CD14-positive monocyte (primary cell): ENCODE measurements around the gene KCNMA1. TPM values are rescaled to one million over a fixed set of nuclear protein-coding genes. Genes with fewer than 3 reads are reported as not detected.

Source experiments
- DNase-seq, 3 donors: peaks; one replicate each; pipeline ENCODE4 v3.0.0-alpha.2; 2011 to 2022
- H2AFZ ChIP-seq: 2 replicates; pipeline ENCODE4 v1.6.0; 2012; ENCODE audit warnings: mild to moderate bottlenecking, low read depth, low read length, inconsistent platforms; ENCODE audit not compliant: insufficient read depth, poor library complexity, severe bottlenecking
- H3K27ac ChIP-seq, 2 donors: 1 replicate in 1 of 2; 2 replicates in 1 of 2; pipeline ENCODE4 v1.5.1; 2012 to 2013; ENCODE audit warnings: low read length in 2 of 2, control low read depth in 1 of 2, inconsistent platforms in 1 of 2, low read depth in 1 of 2, mild to moderate bottlenecking in 1 of 2
- H3K27me3 ChIP-seq, 2 donors: one replicate each; pipeline versions ENCODE4 v1.6.0 to v1.6.1; 2011 to 2013; ENCODE audit warnings: low read length in 2 of 2; ENCODE audit not compliant: control insufficient read depth in 2 of 2, insufficient read depth in 2 of 2
- H3K36me3 ChIP-seq, 2 donors: replicated peaks in 1 of 2; 1 replicate in 1 of 2; 2 replicates in 1 of 2; pipeline versions ENCODE4 v1.5.1 to v1.6.1; 2012 to 2013; ENCODE audit warnings: low read length in 2 of 2, control low read depth in 1 of 2, inconsistent platforms in 1 of 2, mild to moderate bottlenecking in 1 of 2; ENCODE audit not compliant: insufficient read depth in 2 of 2, control insufficient read depth in 1 of 2
- H3K4me1 ChIP-seq, 2 donors: 1 replicate in 1 of 2; 2 replicates in 1 of 2; pipeline versions ENCODE4 v1.5.1 to v1.6.1; 2012 to 2013; ENCODE audit warnings: low read length in 2 of 2, control low read depth in 1 of 2, inconsistent platforms in 1 of 2, mild to moderate bottlenecking in 1 of 2, moderate library complexity in 1 of 2; ENCODE audit not compliant: insufficient read depth in 2 of 2, control insufficient read depth in 1 of 2
- H3K4me2 ChIP-seq: replicated peaks from 2 replicates; pipeline ENCODE3; 2012; ENCODE audit warnings: low read length, moderate library complexity, mild to moderate bottlenecking; ENCODE audit not compliant: poor library complexity, severe bottlenecking; ENCODE audit errors: extremely low read depth
- H3K4me3 ChIP-seq, 3 experiments: fragments of 200-600 bp in 1 of 3; sonication (generic) in 1 of 3; replicated peaks in 1 of 3; 1 replicate in 2 of 3; 2 replicates in 1 of 3; pipeline ENCODE4 v1.5.1; 2011 to 2013; ENCODE audit warnings: low read length in 3 of 3, mild to moderate bottlenecking in 3 of 3, control low read depth in 2 of 3, low read depth in 2 of 3, inconsistent platforms in 1 of 3, moderate library complexity in 1 of 3
- H3K79me2 ChIP-seq: 2 replicates; pipeline ENCODE4 v1.6.0; 2012; ENCODE audit warnings: mild to moderate bottlenecking, control low read depth, inconsistent platforms, low read length, moderate library complexity; ENCODE audit not compliant: insufficient read depth
- H3K9ac ChIP-seq: 2 replicates; pipeline ENCODE4 v1.6.0; 2017; ENCODE audit warnings: low read length, mild to moderate bottlenecking; ENCODE audit not compliant: insufficient read depth, poor library complexity, severe bottlenecking
- H3K9me3 ChIP-seq, 2 donors: replicated peaks in 1 of 2; 1 replicate in 1 of 2; 2 replicates in 1 of 2; pipeline versions ENCODE4 v1.5.1 to v1.6.1; 2012 to 2013; ENCODE audit warnings: low read length in 2 of 2, control low read depth in 1 of 2; ENCODE audit not compliant: control insufficient read depth in 1 of 2, insufficient read depth in 1 of 2
- H4K20me1 ChIP-seq: 2 replicates; pipeline ENCODE4 v1.6.0; 2012; ENCODE audit warnings: mild to moderate bottlenecking, low read length, control low read depth, moderate library complexity; ENCODE audit not compliant: insufficient read depth
- H3K27ac Mint-ChIP-seq, 7 donors: one replicate each; pipeline ENCODE4 v1.8.0; 2020; ENCODE audit warnings: mild to moderate bottlenecking in 7 of 7, mixed read lengths in 7 of 7, moderate library complexity in 6 of 7, inconsistent platforms in 2 of 7
- H3K27me3 Mint-ChIP-seq, 3 donors: one replicate each; pipeline ENCODE4 v1.8.0; 2021 to 2022; ENCODE audit warnings: low read depth in 3 of 3, mild to moderate bottlenecking in 3 of 3, mixed read lengths in 3 of 3, moderate library complexity in 3 of 3, inconsistent platforms in 1 of 3
- H3K36me3 Mint-ChIP-seq, 2 donors: one replicate each; pipeline ENCODE4 v1.8.0; 2020; ENCODE audit warnings: mixed read lengths in 2 of 2, inconsistent platforms in 1 of 2, mild to moderate bottlenecking in 1 of 2
- H3K4me1 Mint-ChIP-seq: one replicate; pipeline ENCODE4 v1.8.0; 2020; ENCODE audit warnings: mild to moderate bottlenecking, mixed read lengths
- H3K4me3 Mint-ChIP-seq, 2 donors: one replicate each; pipeline ENCODE4 v1.8.0; 2020; ENCODE audit warnings: mild to moderate bottlenecking in 2 of 2, mixed read lengths in 2 of 2, moderate library complexity in 1 of 2
- H3K9me3 Mint-ChIP-seq, 7 donors: one replicate each; pipeline ENCODE4 v1.8.0; 2020 to 2022; ENCODE audit warnings: mixed read lengths in 7 of 7, mild to moderate bottlenecking in 6 of 7, moderate library complexity in 6 of 7, inconsistent platforms in 2 of 7
- CTCF ChIP-seq: fragments of 200-600 bp; IDR thresholded peaks from one replicate; pipeline ENCODE4 v1.8.0; 2022; ENCODE audit warnings: antibody characterized with exemption, mild to moderate bottlenecking
- WGBS: methylation state at CpG from one replicate; pipeline ENCODE4 v1.1.5; 2013; ENCODE audit warnings: missing lambda C conversion rate; ENCODE audit not compliant: insufficient coverage; 5-methylcytosine and 5-hydroxymethylcytosine counted together
- intact Hi-C, 2 donors: fragments of 100-400 bp; cut with micrococcal nuclease; formaldehyde crosslinking; loops; one replicate each; pipeline versions ENCODE4 v1.15.0 to v1.15.1; 2023
- polyA plus RNA-seq, 3 donors: library from polyadenylated mRNA; depleted of rRNA in 1 of 3; unstranded in 2 of 3; stranded (reverse) in 1 of 3; fragments of 300-500 nt in 2 of 3; fragments of >200 nt in 1 of 3; fragmentation: Illumina TruSeq in 2 of 3; gene quantifications; 1 replicate in 2 of 3; 2 replicates in 1 of 3; pipeline ENCODE4 v1.2.3, GENCODE V29; 2012 to 2021

KCNMA1 gene
- polyA plus RNA-seq, 3 donors, result 0.11 to 1.0 TPM; not detected in 1

- no peak overlapping the region for H3K27ac Mint-ChIP-seq
- H3K4me3 ChIP-seq, result no peak overlapping the region
- peaks cover 0 to 8% of the 10 kb centered on the region in 2 donors for H3K4me1 ChIP-seq
- H3K27me3 Mint-ChIP-seq, result peaks cover 0 to 4% (median 0%) of the 10 kb centered on the region in 3 donors
- H3K4me2 ChIP-seq, result no peak overlapping the region
- H3K9me3 Mint-ChIP-seq, result no peaks in the 10 kb centered on the region
- H3K79me2 ChIP-seq, result no peaks in the 10 kb centered on the region
- H3K27me3 ChIP-seq, result no peaks in the 10 kb centered on the region
- H3K9ac ChIP-seq, result no peak overlapping the region
- no peak overlapping the region for H3K4me3 Mint-ChIP-seq
- H3K27ac ChIP-seq, result no peak overlapping the region
- no peak overlapping the region for H2AFZ ChIP-seq
- H4K20me1 ChIP-seq, result no peaks in the 10 kb centered on the region
- H3K9me3 ChIP-seq, result no peaks in the 10 kb centered on the region
- no peaks in the 10 kb centered on the region for H3K36me3 ChIP-seq
- DNase-seq, result no peak
- H3K4me1 Mint-ChIP-seq, result peaks cover 16% of the 10 kb centered on the region
- no peaks in the 10 kb centered on the region for H3K36me3 Mint-ChIP-seq
- TF ChIP-seq CTCF, result no peak
- intact Hi-C loops, result no loop called here
These were observed 613.1 kb downstream of the KCNMA1 start for GRCh38 chr10:77024461-77024860.

- no peaks in the 10 kb centered on the region for H3K36me3 Mint-ChIP-seq
- Histone ChIP-seq H3K36me3 (no peaks in the 10 kb centered on the region), H3K27me3 (no peaks in the 10 kb centered on the region), H4K20me1 (no peaks in the 10 kb centered on the region), H2AFZ (no peak overlapping the region), H3K79me2 (no peaks in the 10 kb centered on the region), H3K9ac (no peak overlapping the region), H3K9me3 (no peaks in the 10 kb centered on the region), H3K4me1 (peaks cover 0 to 8% of the 10 kb centered on the region in 2 donors), H3K4me3 (no peak overlapping the region), H3K4me2 (no peak overlapping the region), H3K27ac (no peak overlapping the region)
- 83% methylated on average over 1 of the region's 2 CpGs for WGBS
- intact Hi-C loops, result no loop called here
- no peak for DNase-seq
- H3K4me1 Mint-ChIP-seq, result peaks cover 16% of the 10 kb centered on the region
- no peak overlapping the region for H3K4me3 Mint-ChIP-seq
- TF ChIP-seq CTCF, result no peak
- H3K27ac Mint-ChIP-seq, result no peak overlapping the region
- peaks cover 0 to 2% (median 0%) of the 10 kb centered on the region in 3 donors for H3K27me3 Mint-ChIP-seq
- no peaks in the 10 kb centered on the region for H3K9me3 Mint-ChIP-seq
These were observed 614.2 kb downstream of the KCNMA1 start for GRCh38 chr10:77023396-77023795.
